ENCODE results near the gene C5orf47. TPM values are rescaled to one million over a fixed set of nuclear protein-coding genes. Genes with fewer than 3 reads are reported as not detected.

The C5orf47 gene
- total RNA-seq, 4 donors from 2014 or later: not detected

- H3K4me1 ChIP-seq: no peaks in the 10 kb centered on the region
- H3K9me3 ChIP-seq: peaks cover 0 to 10% (median 0%) of the 10 kb centered on the region in 3 donors
- 40 to 45% methylated on average over 2 to 3 of the region's 5 CpGs for WGBS, 2 donors (ENCODE audit: low coverage in 1 of 2)
- H3K27ac ChIP-seq: no peak overlapping the region
- H3K27me3 ChIP-seq: peaks cover 26% of the 10 kb centered on the region
- no peaks in the 10 kb centered on the region for H3K36me3 ChIP-seq
- TF ChIP-seq POLR2A (IDR thresholded peaks at IDR 0.05) (no peak), CTCF (IDR thresholded peaks at IDR 0.05) (no peak), EP300 (IDR thresholded peaks at IDR 0.05) (no peak), POLR2AphosphoS5 (IDR thresholded peaks at IDR 0.05) (no peak)
- ATAC-seq: no peak
- no peak overlapping the region for H3K4me3 ChIP-seq
Measured at GRCh38 chr5:173981185-173981761, 7.7 kb upstream of the C5orf47 start.

GRCh38 chr5:173984218-173984617, 4.8 kb upstream of the C5orf47 start:
- no peak overlapping the region for H3K4me3 ChIP-seq
- 29 to 44% methylated on average over 2 to 3 of the region's 4 CpGs for WGBS, 2 donors (ENCODE audit: low coverage in 1 of 2)
- no peak for TF ChIP-seq EP300 (IDR thresholded peaks at IDR 0.05)
- no peak for TF ChIP-seq POLR2AphosphoS5 (IDR thresholded peaks at IDR 0.05)
- TF ChIP-seq CTCF (IDR thresholded peaks at IDR 0.05): peak in 1 of 4 experiments; percentile 32
- TF ChIP-seq POLR2A (IDR thresholded peaks at IDR 0.05): no peak
- H3K9me3 ChIP-seq: peaks cover 0 to 10% (median 0%) of the 10 kb centered on the region in 3 donors
- H3K4me1 ChIP-seq: no peaks in the 10 kb centered on the region
- H3K27me3 ChIP-seq: peaks cover 26% of the 10 kb centered on the region
- no peak overlapping the region for H3K27ac ChIP-seq
- H3K36me3 ChIP-seq: no peaks in the 10 kb centered on the region
- no peak for ATAC-seq

- no peaks in the 10 kb centered on the region for H3K36me3 ChIP-seq
- H3K4me3 ChIP-seq: no peak overlapping the region
- WGBS, 2 donors (ENCODE audit: low coverage in 1 of 2): 96 to 98% methylated on average over 4 to 16 of the region's 41 CpGs
- no peaks in the 10 kb centered on the region for H3K9me3 ChIP-seq
- peaks cover 11% of the 10 kb centered on the region for H3K27me3 ChIP-seq
- no peak overlapping the region for H3K27ac ChIP-seq
- TF ChIP-seq EP300 (IDR thresholded peaks at IDR 0.05) (no peak), POLR2AphosphoS5 (IDR thresholded peaks at IDR 0.05) (no peak), CTCF (IDR thresholded peaks at IDR 0.05) (no peak), POLR2A (IDR thresholded peaks at IDR 0.05) (no peak)
- ATAC-seq: no peak
- no peaks in the 10 kb centered on the region for H3K4me1 ChIP-seq
Measured at GRCh38 chr5:173989432-173990082, 587 bp downstream of the C5orf47 start.

GRCh38 chr5:173997331-173997730, 8.4 kb downstream of the C5orf47 start:
- TF ChIP-seq EP300 (IDR thresholded peaks at IDR 0.05) (no peak), POLR2A (IDR thresholded peaks at IDR 0.05) (no peak), CTCF (IDR thresholded peaks at IDR 0.05) (no peak), POLR2AphosphoS5 (IDR thresholded peaks at IDR 0.05) (no peak)
- Histone ChIP-seq H3K36me3 (no peaks in the 10 kb centered on the region), H3K27ac (no peak overlapping the region), H3K27me3 (peaks cover 33% of the 10 kb centered on the region), H3K4me1 (no peaks in the 10 kb centered on the region), H3K9me3 (no peaks in the 10 kb centered on the region), H3K4me3 (no peak overlapping the region)
- ATAC-seq: no peak
- WGBS, 2 donors (ENCODE audit: low coverage in 1 of 2): 74 to 75% methylated on average over 4 of the region's 4 CpGs

GRCh38 chr5:173998531-173998930, 9.6 kb downstream of the C5orf47 start:
- H3K36me3 ChIP-seq: no peaks in the 10 kb centered on the region
- 24 to 44% methylated on average over 4 of the region's 4 CpGs for WGBS, 2 donors (ENCODE audit: low coverage in 1 of 2)
- TF ChIP-seq CTCF (IDR thresholded peaks at IDR 0.05) (no peak), POLR2A (IDR thresholded peaks at IDR 0.05) (no peak), POLR2AphosphoS5 (IDR thresholded peaks at IDR 0.05) (no peak), EP300 (IDR thresholded peaks at IDR 0.05) (no peak)
- H3K27me3 ChIP-seq: peaks cover 27% of the 10 kb centered on the region
- H3K4me1 ChIP-seq: no peaks in the 10 kb centered on the region
- no peak for ATAC-seq
- H3K27ac ChIP-seq: no peak overlapping the region
- no peaks in the 10 kb centered on the region for H3K9me3 ChIP-seq
- no peak overlapping the region for H3K4me3 ChIP-seq

Measured in gastroesophageal sphincter (tissue), 4 donors.